ENCODE measurements around the gene JAKMIP1.

DNA sequence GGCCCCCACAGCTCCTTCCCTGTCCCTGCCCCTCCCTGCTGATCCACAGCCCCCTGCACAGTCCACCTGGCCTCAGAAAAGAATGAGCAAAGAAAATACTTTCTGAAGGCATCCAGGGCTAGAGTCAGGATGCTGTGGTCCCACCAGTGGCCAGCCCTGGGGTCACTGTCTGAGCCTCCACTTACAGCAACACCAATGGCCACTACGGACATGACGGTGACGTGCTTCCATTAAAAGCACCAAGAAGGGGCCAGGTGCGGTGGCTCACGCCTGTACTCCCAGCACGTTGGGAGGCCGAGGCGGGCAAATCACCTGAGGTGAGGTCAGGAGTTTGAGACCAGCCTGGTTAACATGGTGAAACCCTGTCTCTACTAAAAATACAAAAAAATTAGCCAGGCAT is 4.0 kb downstream of the JAKMIP1 start:
- no peak for TF ChIP-seq POLR2AphosphoS5 (IDR thresholded peaks at IDR 0.05)
- TF ChIP-seq, protein P1, sequence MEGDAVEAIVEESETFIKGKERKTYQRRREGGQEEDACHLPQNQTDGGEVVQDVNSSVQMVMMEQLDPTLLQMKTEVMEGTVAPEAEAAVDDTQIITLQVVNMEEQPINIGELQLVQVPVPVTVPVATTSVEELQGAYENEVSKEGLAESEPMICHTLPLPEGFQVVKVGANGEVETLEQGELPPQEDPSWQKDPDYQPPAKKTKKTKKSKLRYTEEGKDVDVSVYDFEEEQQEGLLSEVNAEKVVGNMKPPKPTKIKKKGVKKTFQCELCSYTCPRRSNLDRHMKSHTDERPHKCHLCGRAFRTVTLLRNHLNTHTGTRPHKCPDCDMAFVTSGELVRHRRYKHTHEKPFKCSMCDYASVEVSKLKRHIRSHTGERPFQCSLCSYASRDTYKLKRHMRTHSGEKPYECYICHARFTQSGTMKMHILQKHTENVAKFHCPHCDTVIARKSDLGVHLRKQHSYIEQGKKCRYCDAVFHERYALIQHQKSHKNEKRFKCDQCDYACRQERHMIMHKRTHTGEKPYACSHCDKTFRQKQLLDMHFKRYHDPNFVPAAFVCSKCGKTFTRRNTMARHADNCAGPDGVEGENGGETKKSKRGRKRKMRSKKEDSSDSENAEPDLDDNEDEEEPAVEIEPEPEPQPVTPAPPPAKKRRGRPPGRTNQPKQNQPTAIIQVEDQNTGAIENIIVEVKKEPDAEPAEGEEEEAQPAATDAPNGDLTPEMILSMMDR (IDR thresholded peaks at IDR 0.05) = no peak

Data from breast epithelium (tissue), 3 donors.